Activated T-cell treated with anti-CD3 and anti-CD28 coated beads, Interleukin-2, amount 50 U/mL, for 4 hours (primary cell): Measurements from ENCODE around the gene NKAIN2. TPM values are rescaled to one million over a fixed set of nuclear protein-coding genes. Genes with fewer than 3 reads are reported as not detected.

ENCODE experiments used
- total RNA-seq, 3 donors: library from RNA; stranded (reverse); gene quantifications; one replicate each; pipeline ENCODE4 v1.2.1, GENCODE V29; 2021

The NKAIN2 gene
- total RNA-seq, 3 donors from 2014 or later = not detected

Other genes with a start within 250 kb of the NKAIN2 start
- not detected for gene TRDN, start 166.9 kb upstream of the NKAIN2 start, total RNA-seq